Activated CD8-positive, alpha-beta T cell treated with anti-CD3 and anti-CD28 coated beads for 36 hours (primary cell): ENCODE measurements around the gene MAPK1IP1L. TPM values are rescaled to one million over a fixed set of nuclear protein-coding genes. Genes with fewer than 3 reads are reported as not detected.
A peak's percentile ranks its signal among the peaks of the same experiment; 100 is the strongest.
"Not testable (repeated sequence)": the region's sequence is repeated elsewhere in the genome, so short reads cannot be mapped to it uniquely, and the experiment has no call there.

Experiments used
- ATAC-seq: fragments of 200-7000 bp; cut with Tn5 transposase; one replicate; pipeline ENCODE4 v1.10.0; 2021; ENCODE audit warnings: mild to moderate bottlenecking, moderate library complexity
- CTCF ChIA-PET: fragments of 350-600 bp; sonication (Branson Sonifier 250); formaldehyde crosslinking; loops from one replicate; lab custom pipeline; 2021; ENCODE audit warnings: antibody characterized with exemption; lab: Charles Lee
- POLR2A ChIA-PET: fragments of 350-600 bp; sonication (Branson Sonifier 250); formaldehyde crosslinking; loops from one replicate; lab custom pipeline; 2021; ENCODE audit warnings: antibody characterized with exemption; lab: Charles Lee
- DNase-seq: peaks from one replicate; pipeline ENCODE4 v3.0.0-alpha.2; 2020
- H3K27ac Mint-ChIP-seq: one replicate; pipeline ENCODE4 v1.8.0; 2021; ENCODE audit warnings: mild to moderate bottlenecking, mixed read lengths
- H3K27me3 Mint-ChIP-seq: one replicate; pipeline ENCODE4 v1.8.0; 2021; ENCODE audit warnings: mixed read lengths
- H3K36me3 Mint-ChIP-seq: one replicate; pipeline ENCODE4 v1.8.0; 2021; ENCODE audit warnings: low read depth, mixed read lengths
- H3K4me1 Mint-ChIP-seq: one replicate; pipeline ENCODE4 v1.8.0; 2021; ENCODE audit warnings: low read depth, mixed read lengths
- H3K4me3 Mint-ChIP-seq: one replicate; pipeline ENCODE4 v1.8.0; 2021; ENCODE audit warnings: mild to moderate bottlenecking, moderate library complexity, mixed read lengths
- H3K9me3 Mint-ChIP-seq: one replicate; pipeline ENCODE4 v1.8.0; 2021; ENCODE audit warnings: mixed read lengths
- intact Hi-C: fragments of 100-400 bp; cut with micrococcal nuclease; formaldehyde crosslinking; loops from one replicate; pipeline ENCODE4 v1.10.0; 2022
- total RNA-seq, 2 experiments: library from RNA; stranded (reverse); gene quantifications; one replicate each; pipeline ENCODE4 v1.2.3, GENCODE V29; 2021
- TF ChIP-seq, protein P1 (sequence below): fragments of 200-600 bp; IDR thresholded peaks from one replicate; pipeline ENCODE4 v1.8.0; 2022; ENCODE audit warnings: antibody characterized with exemption, mild to moderate bottlenecking

MAPK1IP1L gene
- total RNA-seq, 2 experiments from 2014 or later, result 89.3 to 105 TPM

DNA sequence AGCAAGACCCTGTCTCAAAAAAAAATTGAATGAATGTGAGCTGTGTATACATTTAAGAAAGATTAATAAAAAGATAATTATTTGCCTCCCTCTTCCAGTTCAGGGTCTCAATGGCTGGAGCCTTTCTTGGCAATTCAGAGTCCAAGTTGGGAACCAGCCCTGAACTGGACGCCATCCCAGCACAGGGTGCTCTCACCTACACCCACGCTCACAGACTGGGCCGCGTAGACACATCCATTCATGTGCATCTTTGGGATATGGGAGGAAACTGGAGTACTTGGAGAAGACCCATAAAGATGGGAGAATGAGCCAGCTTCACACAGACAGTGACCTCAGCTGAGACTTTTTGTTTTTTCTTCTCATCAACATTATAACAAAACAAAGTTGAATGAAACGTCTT is 6.5 kb downstream of the MAPK1IP1L start:
- DNase-seq, result no peak
- H3K27ac Mint-ChIP-seq, result no peak overlapping the region

DNA sequence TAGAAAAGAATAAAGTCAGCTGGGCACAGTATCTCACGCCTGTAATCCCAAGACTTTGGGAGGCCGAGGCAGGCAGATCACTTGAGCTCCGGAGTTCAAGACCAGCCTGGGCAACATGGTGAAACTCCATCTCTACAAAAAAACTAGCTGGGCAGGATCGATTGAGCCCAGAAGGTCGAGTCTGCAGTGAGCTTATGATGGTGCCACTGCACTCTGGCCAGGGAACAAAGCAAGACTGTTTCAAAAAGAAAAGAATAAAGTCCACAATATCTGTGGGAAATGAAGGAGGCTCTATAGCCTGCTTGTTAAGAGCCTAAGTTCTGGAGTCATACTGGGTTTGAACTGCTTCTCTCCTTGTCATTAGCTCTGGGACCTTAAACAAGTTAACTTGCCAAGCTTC is 7.9 kb downstream of the MAPK1IP1L start:
- H3K27ac Mint-ChIP-seq, result no peak overlapping the region
- ChIA-PET POLR2A (interaction anchor here (1.4 to 3.6 kb wide), 4 partner anchors 8 to 39 kb away, joined by 4 to 17 read pairs (median 8); partner anchors contain the start of genes MAPK1IP1L, SOCS4 and WDHD1), CTCF (interaction anchor here (0.7 to 1.2 kb wide), 2 partner anchors 8 to 9 kb away, joined by 3 to 7 read pairs; partner anchors contain the start of gene MAPK1IP1L)
- DNase-seq (no peak), ATAC-seq (no peak)
- TF ChIP-seq, protein P1, sequence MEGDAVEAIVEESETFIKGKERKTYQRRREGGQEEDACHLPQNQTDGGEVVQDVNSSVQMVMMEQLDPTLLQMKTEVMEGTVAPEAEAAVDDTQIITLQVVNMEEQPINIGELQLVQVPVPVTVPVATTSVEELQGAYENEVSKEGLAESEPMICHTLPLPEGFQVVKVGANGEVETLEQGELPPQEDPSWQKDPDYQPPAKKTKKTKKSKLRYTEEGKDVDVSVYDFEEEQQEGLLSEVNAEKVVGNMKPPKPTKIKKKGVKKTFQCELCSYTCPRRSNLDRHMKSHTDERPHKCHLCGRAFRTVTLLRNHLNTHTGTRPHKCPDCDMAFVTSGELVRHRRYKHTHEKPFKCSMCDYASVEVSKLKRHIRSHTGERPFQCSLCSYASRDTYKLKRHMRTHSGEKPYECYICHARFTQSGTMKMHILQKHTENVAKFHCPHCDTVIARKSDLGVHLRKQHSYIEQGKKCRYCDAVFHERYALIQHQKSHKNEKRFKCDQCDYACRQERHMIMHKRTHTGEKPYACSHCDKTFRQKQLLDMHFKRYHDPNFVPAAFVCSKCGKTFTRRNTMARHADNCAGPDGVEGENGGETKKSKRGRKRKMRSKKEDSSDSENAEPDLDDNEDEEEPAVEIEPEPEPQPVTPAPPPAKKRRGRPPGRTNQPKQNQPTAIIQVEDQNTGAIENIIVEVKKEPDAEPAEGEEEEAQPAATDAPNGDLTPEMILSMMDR, result no peak
- peaks cover 37% of the 10 kb centered on the region for H3K4me1 Mint-ChIP-seq
- no peaks in the 10 kb centered on the region for H3K27me3 Mint-ChIP-seq
- no peaks in the 10 kb centered on the region for H3K9me3 Mint-ChIP-seq
- peaks cover 59% of the 10 kb centered on the region for H3K36me3 Mint-ChIP-seq
- H3K4me3 Mint-ChIP-seq, result no peak overlapping the region
- intact Hi-C loops, result no loop called here

More for the DNA sequence above, 6.5 kb downstream of the MAPK1IP1L start:
- TF ChIP-seq, protein P1, result no peak
- no peak for ATAC-seq
- CTCF ChIA-PET, result interaction anchor here (1.0 kb wide), 1 partner anchor 14 kb away, joined by 4 read pairs; no protein-coding TSS in a partner anchor
- Mint-ChIP-seq H3K36me3 (peaks cover 61% of the 10 kb centered on the region), H3K9me3 (no peaks in the 10 kb centered on the region), H3K4me1 (peaks cover 48% of the 10 kb centered on the region), H3K4me3 (no peak overlapping the region), H3K27me3 (no peaks in the 10 kb centered on the region)
- POLR2A ChIA-PET, result interaction anchor here (1.0 to 3.6 kb wide), 5 partner anchors 8 to 40 kb away, joined by 3 to 17 read pairs (median 4); no protein-coding TSS in a partner anchor
- intact Hi-C loops, result no loop called here

DNA sequence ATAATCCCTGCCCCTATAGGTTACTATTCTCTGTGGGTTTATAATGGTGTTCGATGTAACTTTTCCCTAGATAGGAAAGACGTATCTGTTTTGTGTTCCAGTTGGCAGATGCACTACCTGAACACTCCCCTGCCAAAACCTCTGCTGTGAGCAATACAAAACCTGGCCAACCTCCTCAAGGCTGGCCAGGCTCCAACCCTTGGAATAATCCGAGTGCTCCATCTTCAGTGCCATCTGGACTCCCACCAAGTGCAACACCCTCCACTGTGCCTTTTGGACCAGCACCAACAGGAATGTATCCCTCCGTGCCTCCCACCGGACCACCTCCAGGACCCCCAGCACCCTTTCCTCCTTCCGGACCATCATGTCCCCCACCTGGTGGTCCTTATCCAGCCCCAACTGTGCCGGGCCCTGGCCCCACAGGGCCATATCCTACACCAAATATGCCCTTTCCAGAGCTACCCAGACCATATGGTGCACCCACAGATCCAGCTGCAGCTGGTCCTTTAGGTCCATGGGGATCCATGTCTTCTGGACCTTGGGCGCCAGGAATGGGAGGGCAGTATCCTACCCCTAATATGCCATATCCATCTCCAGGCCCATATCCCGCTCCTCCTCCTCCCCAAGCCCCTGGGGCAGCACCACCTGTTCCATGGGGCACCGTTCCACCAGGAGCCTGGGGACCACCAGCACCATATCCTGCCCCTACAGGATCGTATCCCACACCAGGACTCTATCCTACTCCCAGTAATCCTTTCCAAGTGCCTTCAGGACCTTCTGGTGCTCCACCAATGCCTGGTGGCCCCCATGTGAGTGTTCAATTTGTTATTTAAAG is 11.3 kb downstream of the MAPK1IP1L start:
- TF ChIP-seq, protein P1, result no peak
- peaks cover 70% of the 10 kb centered on the region for H3K36me3 Mint-ChIP-seq
- H3K4me3 Mint-ChIP-seq, result no peak overlapping the region
- ATAC-seq (no peak), DNase-seq (no peak)
- ChIA-PET POLR2A (interaction anchor here (0.6 kb wide), 1 partner anchor 114 kb away, joined by 3 read pairs; no protein-coding TSS in a partner anchor), CTCF (interaction anchor here (0.9 kb wide), 1 partner anchor 11 kb away, joined by 3 read pairs; the partner anchor contains the start of gene MAPK1IP1L)
- no peaks in the 10 kb centered on the region for H3K27me3 Mint-ChIP-seq
- H3K9me3 Mint-ChIP-seq, result no peaks in the 10 kb centered on the region
- H3K27ac Mint-ChIP-seq, result peak overlapping the region; percentile 3
- peaks cover 28% of the 10 kb centered on the region for H3K4me1 Mint-ChIP-seq
- intact Hi-C loops, result no loop called here

DNA sequence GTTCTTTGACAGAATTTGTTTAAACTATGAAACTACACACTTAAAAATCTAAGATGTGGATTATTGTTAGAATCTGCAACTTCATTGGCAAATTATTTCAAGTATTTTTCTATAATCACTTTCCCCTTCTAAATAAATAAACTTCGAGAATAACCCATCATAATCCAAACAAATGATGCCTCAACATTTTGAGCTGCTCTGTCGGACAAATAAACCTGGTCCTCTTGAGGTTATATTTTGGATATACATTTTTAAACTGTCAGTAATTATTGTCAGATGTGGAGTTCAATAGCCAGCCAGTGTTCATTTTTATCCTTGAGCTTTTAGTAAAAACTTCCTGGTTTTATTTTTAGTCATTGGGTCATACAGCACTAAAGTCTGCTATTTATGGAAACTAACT is 13.4 kb downstream of the MAPK1IP1L start:
- H3K4me3 Mint-ChIP-seq, H3K27ac Mint-ChIP-seq, intact Hi-C loops, H3K9me3 Mint-ChIP-seq, ATAC-seq, DNase-seq, H3K27me3 Mint-ChIP-seq: not testable (repeated sequence)
- Mint-ChIP-seq H3K4me1 (peaks cover 15% of the 10 kb centered on the region), H3K36me3 (peaks cover 59% of the 10 kb centered on the region)
- ChIA-PET POLR2A (interaction anchor here (1.7 to 2.5 kb wide), 2 partner anchors 11 to 13 kb away, joined by 9 to 18 read pairs; partner anchors contain the start of gene MAPK1IP1L), CTCF (interaction anchor here (2.2 kb wide), 1 partner anchor 14 kb away, joined by 13 read pairs; the partner anchor contains the start of gene MAPK1IP1L)

DNA sequence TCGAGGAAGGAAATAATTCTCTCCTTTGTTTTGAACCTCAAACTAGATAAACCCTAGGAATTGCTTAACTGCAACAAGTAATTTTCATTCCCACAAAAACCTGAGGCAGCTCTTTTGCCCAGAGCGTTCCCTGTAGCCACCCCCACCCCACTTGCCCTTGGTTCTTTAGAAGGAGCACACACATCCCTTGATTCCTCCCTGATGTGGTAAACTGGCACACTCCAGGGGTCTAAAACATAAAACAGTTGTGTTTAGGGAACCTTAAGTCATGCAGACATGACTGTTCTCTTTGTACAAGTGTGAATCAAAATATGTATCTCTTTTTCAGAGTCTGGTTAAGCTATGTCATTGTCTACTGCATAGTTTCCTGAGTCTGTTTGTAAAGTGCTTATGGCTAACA is 14.0 kb downstream of the MAPK1IP1L start:
- ATAC-seq, result no peak
- H3K4me1 Mint-ChIP-seq, result peaks cover 14% of the 10 kb centered on the region
- ChIA-PET POLR2A (interaction anchor here (0.7 to 2.5 kb wide), 3 partner anchors 10 to 329 kb away, joined by 3 to 18 read pairs (median 9); partner anchors contain the start of gene MAPK1IP1L), CTCF (interaction anchor here (0.7 to 2.2 kb wide), 5 partner anchors 11 to 75 kb away, joined by 3 to 13 read pairs (median 3); partner anchors contain the start of gene MAPK1IP1L)
- peaks cover 58% of the 10 kb centered on the region for H3K36me3 Mint-ChIP-seq
- no peaks in the 10 kb centered on the region for H3K27me3 Mint-ChIP-seq
- peak overlapping the region; percentile 38 for H3K27ac Mint-ChIP-seq
- TF ChIP-seq, protein P1, result no peak
- DNase-seq, result no peak
- no peak overlapping the region for H3K4me3 Mint-ChIP-seq
- H3K9me3 Mint-ChIP-seq, result no peaks in the 10 kb centered on the region
- intact Hi-C loops, result no loop called here
